DMS114 treated with DMSO at 0.1 percent for 48 hours (cell line): ENCODE measurements around the gene CTIF.

Experiments used
- DNase-seq: peaks from one replicate; lab custom pipeline; 2025; ENCODE audit not compliant: unreplicated experiment; lab: John Stamatoyannopoulos, UW

Gene CTIF

DNA sequence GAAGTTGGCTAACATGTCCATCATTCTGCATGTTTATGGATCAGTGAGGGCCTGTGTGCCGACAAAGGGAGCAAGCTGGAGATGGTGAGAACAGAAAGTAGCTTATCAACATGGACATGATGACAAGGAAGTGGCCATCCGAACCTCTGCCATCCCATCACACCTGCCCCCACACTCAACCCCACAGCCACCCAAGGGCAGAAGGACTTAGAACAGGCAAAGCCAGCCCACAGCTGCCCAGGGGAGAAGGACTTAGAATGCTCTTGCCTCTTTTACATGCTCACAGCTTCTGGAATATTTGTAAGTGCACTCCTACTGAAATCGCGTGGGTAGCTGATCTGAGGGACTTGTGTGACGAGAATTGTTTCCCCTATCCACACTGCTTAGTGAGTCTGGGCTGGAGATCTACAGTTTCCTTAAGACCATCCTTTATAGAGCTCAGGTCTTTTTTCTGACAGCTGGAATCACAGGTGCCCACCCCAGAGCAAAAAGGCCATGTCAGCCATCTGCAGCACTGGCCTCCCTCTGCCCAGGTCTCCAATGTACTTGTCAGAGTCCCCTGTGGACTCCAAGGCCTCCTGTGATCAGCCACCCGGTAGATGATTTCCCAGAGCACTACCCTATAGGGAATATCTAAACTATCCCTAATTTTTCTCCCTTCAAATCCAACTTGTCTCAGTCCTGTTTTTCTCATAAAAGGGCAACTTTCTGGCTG is 257.8 kb downstream of the CTIF start:
- DNase-seq = no peak

DNA sequence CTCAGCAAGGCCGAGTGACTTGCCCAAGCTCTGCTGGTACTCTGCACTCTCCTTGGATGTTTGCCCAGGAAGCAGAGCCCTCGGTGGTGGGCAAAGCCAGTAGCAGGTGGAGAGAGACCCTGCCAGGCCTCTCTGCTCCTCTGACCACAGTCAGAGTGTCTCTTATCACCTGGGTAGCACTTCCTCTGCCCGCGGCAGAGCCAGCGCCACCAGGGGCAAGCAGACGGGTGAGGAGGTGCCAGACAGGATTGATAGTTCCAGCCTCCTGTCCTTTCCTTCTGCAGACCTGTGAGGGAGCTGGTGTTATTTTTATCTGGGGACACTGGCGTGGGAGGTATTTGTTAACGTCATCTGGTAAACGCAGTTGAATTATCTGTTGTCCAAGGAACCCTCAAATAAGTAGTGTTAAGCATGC is 259.0 kb downstream of the CTIF start:
- DNase-seq = no peak

DNA sequence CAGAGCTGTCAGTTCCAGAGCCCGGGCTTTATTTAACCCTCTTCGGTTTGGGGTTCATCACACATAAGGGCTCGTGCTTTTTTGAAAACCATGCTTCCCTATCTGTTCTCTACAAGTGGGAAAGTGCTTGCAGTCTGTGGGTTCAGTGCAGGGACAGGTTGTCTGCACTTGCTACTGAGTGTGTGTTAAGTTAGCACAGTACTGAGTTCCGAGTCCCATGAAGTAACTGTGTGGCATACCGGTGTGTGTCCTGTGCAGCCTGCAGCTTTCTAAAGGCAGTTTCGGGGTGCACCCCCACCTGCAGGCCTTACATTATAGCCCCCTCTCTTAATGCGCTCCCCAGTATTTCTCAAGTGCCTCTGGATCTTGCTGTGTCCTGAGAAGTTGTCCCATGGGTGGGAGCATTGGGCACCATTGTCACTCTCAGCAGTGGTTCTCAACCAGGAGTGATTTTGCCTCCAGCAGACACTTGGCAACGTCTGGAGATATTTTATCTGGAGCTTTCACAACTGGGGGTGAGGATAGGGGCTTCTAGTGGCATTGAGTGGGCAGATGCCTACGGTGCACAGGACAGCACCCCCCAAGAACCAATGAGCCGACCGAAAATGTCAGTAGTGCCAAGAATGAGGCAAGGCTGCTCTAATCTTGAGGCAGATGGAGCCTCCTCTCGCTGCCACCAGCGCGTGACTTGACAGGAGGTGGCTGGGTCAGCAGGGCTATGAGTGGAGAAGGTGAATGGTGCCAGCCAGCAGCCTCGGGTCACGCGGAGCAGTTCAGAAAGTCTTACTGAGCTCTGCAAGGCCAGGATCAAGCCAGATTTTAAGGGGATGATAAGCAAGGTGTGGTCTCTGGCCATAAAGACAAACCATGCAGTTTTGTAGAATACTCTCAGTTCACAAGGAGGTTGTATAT is 259.8 kb downstream of the CTIF start:
- DNase-seq = no peak

DNA sequence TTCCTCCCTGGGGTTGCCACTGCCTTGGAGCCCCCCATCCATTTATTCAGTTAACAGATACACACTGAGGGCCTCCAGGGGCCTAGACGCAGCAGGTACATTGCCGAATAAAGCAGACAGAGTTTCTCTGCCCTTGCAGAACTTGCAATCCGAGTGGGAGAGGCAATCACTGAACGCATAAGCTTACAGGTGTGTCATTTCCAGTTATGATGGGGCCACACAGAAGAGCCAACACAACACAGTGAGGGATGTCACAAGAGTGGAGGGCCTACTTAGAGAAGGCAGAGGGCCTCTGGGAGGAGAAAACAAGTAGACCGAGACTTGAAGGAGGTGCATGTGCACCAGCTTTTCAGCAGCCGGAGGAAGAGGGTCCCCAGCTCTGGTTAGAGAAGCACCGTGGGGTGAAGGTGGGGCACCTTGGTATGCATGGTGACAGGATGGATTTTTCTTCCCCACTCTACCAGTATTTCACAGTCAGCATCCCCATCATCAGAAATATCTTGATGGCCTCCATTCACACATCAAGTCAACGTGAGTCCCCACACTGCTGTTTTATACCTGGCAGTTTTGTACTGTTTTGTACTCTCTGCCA is 261.0 kb downstream of the CTIF start:
- no peak for DNase-seq

- DNase-seq = no peak
These were observed 261.6 kb downstream of the CTIF start for GRCh38 chr18:48800466-48800865.

DNA sequence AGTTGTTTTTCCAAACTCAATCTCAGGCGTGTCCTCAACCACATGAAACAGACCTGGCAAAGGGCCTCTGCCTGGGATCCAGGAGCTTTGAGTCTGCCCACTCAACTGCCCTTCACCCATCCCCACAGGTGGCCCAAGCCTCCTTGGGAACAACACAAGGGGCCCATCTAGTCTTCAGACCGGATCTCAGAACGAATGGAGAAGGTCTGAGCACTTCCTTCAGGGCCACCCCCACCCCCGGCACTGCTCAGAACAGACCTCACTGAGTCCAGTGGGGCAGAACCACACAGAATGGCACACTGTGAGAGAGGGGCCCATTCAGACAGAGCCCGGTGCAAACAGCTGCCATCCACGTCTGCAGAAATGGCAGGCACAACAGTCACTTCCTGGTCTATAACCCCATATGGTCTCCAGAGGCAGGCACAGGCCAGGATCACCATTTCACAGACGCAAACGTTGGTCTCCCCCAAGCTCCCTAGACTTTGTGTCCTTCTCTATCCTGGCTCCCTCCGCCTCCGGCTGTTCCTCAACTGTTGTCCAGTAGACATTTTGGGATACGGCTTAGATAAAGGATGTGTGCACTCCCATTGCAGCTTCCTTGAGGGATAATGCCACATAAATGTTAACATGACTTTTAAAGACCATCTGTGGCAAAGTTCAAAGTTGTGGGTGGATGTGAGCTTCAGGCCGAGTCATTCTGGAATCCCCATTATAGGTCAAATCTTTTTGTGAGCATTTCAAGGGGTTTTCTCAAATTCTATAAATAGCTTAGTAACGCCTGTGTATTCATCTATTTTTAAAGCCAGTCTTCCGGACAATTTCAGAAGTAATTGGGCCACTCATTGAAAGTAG is 262.3 kb downstream of the CTIF start:
- DNase-seq = no peak

- DNase-seq = no peak
These were observed 263.1 kb downstream of the CTIF start for GRCh38 chr18:48801728-48802542.

DNA sequence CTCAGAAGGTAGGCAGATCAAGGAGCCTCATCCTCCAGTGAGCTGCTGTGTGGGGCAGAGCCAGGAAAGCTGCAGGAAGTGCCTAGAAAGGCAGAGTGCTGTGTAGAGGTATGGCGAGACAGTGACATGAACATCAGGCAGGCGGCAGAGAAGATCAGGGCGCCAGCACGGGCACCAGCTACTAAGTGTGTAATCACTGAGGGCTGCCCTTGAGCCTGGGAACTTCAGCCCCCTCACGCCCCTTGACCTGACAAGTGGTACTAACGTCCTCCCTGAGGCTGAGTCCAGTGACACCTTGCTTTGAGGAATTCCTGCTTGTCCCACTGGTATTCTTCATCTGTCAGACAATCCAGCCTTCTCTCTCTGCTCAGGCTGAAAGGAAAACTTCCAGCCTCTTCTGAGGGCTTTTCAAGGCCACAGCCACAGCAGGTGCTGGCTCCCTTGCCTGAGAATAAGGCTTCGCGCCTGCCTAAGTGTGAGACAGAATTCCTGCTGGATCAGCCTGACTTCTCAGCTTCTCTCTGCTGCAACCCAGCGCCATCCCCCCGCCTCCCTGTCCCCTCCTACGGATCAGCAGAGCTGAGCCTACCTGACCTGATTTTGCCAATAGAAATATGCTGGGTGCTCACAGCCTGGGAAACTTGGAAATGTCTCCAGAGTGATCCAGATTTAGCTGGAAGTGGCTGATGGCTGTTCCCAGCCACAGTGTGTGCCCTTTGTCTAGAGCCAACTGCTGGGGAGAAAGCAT is 263.9 kb downstream of the CTIF start:
- DNase-seq = no peak

- no peak for DNase-seq
These were observed 264.7 kb downstream of the CTIF start for GRCh38 chr18:48803518-48803917.

DNA sequence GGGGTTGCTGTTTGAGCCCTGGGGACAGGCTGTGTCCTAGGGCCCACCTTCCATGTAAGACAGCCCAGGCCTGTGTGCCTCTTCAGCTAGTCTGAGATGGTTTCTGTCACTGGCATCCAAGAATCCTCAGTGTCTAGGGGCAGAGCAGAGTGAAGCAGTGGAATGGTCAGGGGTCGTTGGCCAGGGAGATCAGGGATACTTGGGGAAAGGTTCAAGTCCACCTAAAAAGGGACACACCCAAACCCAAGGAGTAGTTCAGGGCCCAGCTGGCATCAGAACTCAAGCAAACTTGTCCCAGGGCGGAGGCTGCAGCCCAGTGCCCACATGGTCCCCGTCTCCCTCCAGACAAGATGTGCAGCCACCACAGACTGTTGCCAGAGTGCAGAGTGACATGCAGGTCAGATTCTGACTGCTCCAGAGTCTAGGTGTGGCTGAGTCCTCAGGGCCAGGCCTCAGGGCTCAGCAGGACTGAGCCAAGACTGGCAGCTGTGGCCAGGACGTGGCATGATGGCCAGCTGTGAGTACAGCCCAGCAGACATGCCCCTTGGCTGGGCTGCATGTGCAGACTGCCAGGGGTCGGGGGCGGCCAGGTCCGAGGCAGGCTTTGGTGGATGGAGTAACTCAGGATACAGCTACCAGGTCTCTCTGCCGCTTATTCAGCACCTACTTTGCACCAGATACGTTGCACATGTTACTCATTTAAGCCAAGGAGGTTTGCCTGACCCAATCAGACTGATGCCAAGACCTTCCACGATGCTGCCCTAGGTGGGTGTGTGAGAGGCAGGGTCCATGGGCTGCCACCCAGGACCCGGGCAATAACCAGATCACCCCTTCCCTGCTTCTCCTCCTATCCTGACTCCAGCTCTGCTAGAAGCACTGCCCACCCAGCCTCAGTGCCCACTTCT is 265.4 kb downstream of the CTIF start:
- DNase-seq = no peak

DNA sequence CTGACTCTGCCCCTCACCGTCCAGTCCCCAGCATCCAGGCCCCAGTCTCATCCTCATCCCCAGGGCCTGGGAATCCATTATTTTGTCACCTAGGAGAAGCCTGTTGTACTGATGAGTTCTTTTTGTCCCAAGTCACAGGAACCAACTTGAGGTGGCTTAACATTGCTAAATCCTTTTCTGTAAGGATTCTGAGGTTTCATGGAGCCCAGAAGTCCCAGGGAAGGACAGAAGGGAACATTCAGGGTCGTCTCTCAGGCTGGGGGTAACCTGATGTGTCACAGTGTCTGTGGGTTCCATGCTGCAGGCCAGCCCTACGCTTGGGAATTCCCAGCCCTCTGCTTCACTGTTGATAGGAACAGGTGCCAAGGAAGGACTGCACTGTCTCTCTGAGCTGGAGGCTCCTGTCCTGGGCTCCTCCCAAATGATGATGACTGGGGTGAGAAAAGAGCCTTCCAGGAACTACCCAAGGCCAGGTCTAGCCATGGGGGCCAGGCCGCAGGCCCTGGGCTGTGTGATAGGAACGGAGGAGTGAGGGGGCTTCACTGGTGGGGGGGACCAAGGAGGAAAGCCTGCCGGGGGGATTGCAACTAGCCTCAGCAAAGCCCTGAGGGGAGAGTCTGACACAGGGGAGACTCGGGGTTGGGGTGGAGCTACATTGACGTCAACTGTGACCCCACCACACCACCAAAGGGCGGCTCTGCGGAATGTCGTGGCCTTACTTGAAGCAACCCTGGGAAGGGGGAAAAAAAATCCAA is 266.2 kb downstream of the CTIF start:
- DNase-seq = no peak

- no peak for DNase-seq
These were observed 267.1 kb downstream of the CTIF start for GRCh38 chr18:48805826-48806535.

DNA sequence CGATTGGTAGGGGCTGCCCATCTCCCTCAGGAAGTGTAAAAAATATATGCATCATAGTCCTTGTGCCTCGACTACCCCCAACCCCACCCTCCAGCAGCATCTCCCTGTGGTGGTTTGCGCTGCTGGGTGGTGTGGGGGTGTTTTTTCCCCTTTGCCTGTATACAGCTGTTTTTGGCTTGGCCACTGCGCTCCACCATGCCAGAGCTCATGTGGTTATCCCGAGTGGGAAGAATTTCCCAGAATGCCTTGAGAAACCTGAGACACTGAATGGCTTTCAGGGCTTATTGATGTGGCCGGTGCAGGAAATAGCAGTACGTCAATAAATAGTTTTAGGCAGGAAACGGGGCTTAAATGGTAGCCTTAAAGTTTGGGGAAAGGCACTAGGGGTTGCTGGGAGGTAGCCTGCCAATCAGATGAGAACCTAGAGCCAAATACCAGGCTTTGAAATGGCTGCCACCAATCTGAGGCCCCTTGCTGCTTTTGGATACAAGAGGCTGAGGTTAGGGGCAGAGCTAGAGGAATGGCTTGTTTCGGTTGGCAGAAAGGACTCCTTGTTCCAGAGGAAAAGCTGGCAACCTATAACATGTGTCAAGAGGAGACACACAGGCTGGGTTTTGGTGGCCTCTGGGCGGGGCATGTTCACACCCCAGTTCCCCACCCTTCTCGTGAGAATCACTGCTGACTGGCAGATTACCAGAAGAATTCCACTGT is 267.9 kb downstream of the CTIF start:
- DNase-seq = no peak

DNA sequence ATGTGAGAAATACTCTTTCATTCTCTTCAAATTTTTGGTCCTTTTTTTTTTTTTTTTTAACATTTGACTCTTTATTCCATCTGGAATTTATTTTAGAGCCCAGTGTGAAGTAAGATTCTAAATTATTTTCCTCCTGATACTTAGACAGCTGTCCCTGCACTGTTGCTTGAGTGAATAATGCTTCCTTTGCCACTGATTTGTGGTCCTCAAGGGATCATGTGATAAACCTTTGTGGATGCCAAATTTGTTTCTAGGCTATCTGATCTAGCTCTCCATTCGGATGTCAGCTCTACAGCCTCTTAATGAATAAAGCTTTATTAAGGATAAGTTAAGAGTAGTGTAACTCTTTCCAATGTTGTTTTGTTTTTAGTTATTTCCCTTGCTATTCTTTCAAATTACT is 269.6 kb downstream of the CTIF start:
- no peak for DNase-seq

- no peak for DNase-seq
These were observed 270.5 kb downstream of the CTIF start for GRCh38 chr18:48809365-48809764.

- no peak for DNase-seq
These were observed 272.0 kb downstream of the CTIF start for GRCh38 chr18:48810805-48811204.
